GM18870 (cell line): ENCODE results near the gene TENM4.

Experiments
- ATAC-seq: cut with Tn5 transposase; IDR thresholded peaks from one replicate; pipeline ENCODE4 v1.9.1; 2021; ENCODE audit warnings: moderate library complexity; ENCODE audit not compliant: unreplicated experiment

The TENM4 gene

DNA sequence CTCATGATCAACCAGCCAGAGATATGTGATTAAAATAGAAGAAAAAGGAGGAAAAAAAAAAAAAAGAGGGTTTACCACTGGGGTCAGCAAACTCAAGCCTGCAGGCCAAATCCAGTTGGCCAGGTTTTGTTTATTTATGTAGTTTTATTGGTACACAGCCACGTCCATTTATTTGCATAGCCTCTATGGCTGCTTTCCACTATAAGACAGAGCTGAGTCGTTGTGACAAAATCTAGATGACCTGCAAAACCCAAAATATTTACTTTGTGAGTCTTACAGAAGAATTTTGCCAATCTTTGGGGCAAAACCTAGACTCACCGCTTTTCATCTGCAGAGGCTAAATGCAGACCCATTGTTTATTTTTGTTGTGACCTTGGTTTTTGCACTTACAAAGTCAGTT lies 87.1 kb downstream of the TENM4 start:
- no peak for ATAC-seq

DNA sequence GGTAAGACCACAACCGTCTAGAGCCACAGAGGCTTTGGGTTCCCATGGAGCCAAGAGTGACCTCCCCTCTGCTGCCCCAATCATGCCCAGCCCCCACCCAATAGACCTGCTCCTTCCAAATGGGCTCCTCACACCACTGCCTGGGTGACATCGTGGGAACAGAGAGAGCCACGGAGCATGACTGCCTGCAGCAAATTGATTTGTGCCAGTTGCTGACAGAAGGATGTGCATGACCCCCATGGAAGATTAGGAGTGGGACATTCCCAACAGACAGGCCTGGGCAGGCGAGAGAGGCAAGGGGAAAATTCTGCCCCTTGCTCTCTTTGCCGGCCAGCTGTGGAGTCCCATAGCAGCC lies 88.5 kb downstream of the TENM4 start:
- no peak for ATAC-seq

DNA sequence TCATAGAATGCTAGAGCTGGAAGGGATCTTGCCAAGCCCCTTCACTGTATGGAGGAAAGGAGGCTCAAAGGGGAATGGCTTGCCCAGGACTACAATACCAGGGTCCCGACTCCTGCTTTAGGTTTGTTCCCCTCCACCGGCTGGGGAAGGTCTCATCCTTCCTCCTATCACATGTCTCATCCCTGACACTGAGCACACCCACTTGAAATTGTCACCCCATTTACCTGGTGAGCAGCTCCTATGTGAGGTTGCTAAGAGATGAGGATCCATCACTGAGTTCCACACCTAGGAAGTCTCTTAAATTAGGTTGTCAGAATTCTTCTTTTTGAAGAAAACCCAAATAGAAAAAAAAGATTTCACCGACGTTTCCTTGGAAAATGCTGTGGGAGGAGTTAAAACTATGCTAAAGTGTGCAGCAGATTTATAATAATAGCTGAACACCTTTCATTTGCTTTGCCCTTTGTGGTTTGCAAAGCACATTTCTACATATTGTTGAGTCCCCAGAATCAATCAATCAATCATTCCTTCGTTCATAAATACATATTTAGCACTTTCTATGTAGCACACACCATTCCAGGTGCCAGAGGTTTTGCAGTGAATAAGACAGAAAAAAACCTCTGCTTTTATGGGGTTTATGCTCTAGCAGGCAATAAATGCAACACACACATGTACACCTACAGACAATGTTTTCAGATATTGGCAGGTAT lies 91.7 kb downstream of the TENM4 start:
- no peak for ATAC-seq

DNA sequence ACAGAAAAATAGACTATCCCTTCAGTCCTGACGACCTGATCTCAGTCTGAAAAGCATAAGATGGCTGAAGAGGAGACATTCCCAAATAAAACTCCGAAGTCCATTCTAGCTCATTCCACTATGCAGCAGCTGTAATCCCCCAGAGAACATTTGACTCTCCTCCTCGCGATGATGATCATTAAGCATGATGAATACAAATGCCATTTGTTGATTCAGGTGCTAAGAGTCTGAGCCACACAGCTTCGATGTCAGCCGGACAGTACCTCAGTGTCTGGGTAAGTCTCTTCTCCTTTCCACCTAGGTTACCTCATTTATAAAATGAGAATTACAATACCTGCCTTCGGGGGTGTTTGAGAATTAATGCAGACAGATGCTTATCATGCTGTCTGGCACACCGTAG lies 94.8 kb downstream of the TENM4 start:
- no peak for ATAC-seq

DNA sequence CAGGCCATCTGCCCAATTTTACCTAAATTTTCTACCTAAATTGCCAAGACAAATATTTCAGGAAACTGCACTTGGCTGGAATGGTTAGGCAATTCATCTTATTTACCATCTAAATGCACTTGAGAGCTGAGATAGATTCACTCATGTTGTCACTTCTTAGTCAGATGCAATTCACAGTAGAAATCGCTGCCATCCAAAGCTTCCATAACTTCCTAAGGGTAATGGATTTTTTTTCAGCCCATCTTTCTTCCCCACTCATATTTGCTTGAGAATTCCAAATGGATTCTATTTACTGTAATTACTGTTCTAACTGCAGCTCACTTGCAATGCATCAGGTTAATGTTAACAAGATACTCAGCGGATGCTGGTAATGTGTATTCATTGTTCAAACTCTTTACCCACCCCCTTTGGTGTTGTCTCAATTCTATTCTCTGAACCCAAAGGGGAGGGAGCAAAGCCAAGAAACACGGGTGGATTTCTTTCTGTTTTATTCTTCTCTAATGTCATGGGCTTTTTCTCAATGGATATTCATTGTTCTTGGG lies 96.0 kb downstream of the TENM4 start:
- ATAC-seq: no peak

DNA sequence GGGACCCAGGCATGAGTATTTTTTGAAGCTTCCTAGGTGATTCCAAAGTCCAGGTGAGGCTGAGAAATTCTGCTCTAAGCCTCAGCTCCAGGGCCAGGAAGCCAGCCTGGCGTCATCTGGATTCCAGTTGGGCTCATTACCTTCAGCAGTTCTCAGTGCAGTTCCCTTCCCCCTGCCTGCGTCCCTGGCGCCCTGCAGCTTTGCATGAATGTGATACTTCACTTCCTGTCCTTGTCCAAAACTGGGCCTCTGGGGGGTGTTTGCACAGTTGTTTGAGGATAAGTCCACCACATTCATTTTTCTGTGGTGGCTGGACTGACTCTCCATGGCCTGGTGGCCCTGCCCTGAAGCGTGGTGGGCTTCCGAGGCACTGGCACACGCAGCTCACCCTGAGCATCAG lies 98.1 kb downstream of the TENM4 start:
- ATAC-seq: no peak

DNA sequence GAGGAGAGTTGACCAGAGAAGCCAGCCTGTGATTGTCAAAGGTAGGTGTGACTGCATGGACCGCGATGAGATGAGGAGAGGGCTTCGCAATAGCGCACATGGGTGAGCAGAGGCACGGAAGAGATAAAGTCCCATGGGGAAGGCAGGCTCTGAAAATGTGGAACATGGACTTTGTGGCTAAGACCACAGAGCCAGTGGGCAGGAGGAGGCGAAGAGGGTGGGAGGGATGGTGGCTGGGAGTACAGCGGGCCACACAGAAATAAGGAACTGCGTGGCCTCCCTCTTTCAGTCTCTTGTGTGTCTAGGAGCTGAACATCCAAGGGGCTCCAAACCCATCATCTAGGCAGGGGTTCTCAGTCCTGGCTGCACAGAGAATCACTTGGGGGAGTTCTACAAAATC lies 98.6 kb downstream of the TENM4 start:
- ATAC-seq: no peak

DNA sequence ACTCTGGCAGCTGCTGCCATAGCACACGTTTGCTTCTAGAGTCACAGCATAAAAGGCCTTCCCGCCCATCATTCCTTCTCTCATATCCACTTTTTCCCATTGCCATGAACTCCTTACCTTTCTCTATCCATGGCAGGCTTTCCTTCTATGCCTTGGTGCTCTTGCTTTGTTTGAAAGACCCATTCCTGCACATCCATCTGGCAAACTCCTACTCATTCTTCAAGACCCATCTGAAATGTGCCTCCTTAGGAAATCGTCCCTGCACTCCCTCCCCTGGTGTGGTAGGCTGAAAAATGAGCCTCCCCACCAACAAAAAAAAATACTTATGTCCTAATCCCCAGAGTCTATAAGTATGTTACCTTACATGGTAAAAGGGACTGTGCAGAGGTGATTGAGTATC lies 100.3 kb downstream of the TENM4 start:
- no peak for ATAC-seq

DNA sequence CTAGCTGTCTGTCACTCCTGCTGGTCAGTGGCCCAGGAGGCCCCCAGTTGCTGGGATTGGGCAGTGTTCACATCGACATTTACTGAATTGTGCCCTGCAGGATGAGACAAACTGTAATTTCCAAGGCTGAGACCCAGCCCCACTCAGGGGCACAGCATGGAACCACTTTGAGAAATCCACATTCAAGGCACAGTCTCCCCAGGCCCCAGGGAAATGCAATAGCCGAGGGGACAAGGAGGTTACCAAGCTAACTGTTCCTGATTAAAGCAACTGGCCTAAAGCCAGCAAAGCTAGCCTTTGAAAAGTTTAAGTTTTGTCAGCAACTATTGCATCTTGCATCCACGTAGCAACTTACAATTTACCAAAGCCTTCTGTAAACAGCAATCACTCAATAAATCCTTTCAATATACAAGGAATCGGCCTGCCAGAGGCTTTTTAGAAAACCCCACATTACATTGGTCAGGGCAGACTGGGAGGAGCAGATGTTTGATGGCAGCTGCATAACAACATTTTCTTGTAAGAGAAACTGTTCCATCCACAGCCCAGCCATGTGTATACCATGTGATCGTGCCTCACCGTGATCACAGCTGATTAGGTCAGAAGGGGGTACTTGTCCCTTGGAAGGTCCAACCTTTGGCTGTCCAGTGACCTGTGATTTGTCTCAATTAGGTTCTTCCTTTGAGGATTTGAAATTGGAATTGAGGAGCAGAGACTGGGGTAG lies 103.9 kb downstream of the TENM4 start:
- ATAC-seq: no peak

DNA sequence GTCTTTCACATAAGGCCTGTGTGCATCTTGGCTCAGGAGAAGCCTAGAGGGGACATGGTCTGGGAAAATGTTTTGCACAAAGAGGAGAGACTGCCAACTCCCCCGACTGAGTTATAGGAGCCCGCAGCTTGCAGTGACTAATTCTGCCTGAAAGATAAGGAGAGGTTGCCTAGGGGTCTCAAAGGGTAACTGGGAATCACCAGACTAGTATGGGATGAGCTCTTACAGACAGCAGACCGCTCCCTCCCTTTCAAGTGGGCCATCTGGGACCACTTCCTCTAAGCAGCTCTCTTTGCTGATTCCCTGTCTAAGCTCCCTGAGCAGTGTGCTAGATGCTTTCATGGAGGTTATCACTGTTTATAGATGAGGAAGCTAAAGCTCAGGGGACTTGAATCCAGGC lies 105.1 kb downstream of the TENM4 start:
- ATAC-seq: no peak

DNA sequence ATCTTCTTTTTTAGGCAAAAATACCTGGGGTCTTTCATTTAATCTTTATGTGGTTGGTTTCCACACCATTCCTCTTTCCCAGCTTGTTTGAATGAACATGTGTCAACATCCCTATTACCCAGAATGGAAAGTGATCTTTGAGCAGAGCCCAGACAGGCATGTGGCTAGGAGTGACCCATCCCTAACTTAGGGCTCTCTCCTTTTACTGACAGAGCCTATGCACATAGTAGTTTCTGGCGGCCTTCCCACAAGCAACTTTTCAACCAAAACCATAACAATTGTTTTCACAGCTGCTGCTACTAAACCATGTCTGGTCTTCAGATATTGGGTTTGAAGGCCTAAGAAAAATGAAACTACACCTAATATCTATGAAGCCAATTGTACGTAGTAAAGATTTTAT lies 107.5 kb downstream of the TENM4 start:
- no peak for ATAC-seq

DNA sequence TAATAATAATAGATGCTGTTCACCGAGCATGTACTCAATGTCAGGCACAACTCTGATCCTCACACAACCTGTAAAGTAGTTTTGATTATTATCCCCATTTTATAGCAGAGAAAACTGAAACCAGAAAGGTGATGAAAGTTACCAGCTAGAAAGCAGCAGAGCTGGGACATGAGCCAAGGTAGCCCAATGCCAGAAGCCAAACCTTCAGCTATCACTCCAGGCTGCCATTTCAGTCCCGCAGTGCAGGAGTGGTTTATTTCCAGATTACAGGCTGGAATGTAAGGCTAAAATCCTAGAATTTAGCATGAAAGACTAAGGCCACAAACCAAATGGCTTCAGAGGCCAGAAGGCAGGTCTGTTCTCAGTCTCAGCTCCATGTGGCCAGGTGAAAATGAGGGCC lies 108.8 kb downstream of the TENM4 start:
- ATAC-seq: no peak

DNA sequence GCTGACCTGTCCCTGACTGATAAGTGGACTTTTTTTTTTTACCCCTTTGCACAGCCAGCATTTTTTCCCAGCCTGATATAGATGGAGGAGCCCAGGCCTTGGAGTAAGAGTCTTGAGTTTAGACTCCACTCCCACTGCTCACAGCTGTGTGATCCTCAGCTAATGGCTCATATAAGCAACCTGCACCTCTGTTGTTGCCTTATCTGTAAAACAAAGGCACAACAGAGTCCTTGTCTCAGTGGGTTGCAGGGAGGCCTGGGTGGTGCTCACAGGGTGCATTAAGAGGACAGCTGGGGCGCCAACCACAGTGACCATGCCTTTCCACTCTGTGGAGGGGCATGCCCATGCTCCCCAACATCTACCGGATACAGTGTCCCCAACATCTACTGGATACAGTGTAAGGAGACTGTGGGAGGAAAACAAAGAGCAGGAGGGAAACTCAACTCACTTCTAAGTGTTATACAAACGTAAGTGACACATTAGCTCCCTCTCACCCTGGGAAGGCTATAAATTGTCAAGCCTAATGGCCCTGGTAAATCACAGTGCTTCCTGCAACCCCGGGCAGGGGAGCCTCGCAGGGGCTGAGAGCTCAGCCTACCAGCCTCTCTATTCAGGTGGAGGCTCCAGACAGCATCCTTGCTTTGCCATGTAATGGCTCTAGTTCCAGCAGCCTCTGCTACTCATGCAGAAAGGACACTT lies 109.5 kb downstream of the TENM4 start:
- ATAC-seq: no peak

DNA sequence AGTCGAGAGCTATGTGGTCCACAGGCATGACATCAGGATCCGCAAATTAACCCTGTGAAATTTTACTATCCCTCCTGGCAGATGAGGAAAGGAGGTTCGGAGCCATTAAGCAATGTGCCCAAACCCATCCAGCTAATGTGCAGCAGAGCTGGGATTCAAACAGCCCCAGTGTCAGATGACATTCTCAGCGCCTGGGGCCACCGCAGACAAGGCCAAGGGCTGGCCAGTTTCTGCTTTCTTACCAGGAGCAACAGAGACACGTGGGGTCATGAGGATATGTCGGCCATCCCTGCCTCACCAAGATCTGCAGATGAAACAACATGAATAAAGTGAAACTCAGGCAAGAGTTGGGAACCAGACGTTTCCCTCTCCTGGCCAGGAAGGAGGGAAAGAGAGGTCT lies 110.2 kb downstream of the TENM4 start:
- no peak for ATAC-seq

DNA sequence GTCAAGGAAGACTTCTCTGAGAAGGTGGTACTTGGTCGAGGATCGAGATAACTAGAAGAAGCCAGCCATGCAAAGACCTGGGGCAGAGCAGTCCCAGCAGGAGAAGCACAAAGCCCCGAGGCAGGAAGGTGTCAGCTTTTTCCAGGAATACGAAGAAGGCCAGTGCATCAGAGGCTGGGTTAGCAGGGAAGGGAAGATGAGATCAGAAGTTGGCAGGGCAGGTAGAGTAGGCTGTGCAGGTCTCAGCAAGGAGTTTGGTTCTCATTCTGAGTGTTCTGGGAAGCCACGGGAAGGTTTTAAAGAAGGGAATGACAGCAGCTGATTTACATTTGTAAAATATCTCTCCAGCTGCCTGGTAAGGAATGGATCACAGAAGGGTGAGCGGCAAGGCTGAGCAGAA lies 111.3 kb downstream of the TENM4 start:
- ATAC-seq: no peak

DNA sequence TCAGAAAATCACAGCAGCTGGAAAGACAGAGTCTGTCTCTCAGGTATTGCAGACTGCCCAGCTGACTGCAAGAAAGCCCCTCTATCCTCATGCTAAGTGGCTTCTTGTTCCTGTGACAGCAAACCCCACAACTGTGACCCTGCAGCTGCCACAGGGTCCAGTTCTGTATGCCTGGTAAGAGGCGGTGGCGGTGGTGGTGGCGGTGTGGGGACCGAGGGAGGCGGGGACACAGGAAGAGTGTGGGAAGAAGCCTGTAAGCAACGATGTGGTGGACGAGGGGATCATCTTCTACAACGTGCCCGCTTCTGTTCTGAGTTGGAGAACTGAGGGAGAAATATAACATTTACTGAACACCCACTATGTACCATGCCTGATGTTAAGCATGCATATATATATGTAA lies 112.4 kb downstream of the TENM4 start:
- no peak for ATAC-seq

DNA sequence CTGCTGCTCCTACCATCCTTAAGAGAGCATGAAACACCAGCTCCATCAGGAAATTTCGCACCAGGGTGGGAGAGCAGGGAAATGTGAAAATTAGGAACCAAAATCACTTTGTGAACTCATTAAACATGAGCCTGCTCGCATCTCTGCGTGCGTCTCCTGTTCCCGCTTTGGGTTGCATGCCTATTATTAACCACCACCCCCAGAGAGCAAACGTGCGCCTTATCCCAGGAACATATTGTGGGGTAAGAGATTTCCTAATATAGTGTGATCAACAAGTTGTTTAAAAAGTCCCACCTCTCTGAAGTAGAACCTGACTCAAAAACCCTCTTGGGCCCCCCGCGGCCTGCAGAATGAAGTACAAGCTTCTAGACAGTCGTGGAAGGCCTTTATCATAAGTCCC lies 115.0 kb downstream of the TENM4 start:
- no peak for ATAC-seq

DNA sequence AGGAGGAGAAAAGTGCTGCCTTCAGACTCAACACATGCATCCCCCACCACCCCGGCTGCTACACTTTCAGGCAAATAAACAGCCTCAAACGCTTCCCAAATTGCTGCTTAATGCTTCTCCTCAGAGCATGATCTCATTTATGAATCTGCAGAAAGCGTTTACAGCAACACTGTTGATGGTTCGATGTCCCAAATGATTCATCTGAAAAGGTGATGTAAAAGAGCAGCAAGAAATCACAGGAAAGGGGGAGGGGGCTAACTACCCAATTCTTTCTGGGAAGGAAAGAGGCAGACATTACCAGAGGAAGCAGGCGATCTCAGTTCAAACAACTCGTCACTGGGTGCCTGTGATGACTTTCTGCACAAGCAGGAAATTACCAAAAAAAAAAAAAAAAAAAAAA lies 119.6 kb downstream of the TENM4 start:
- no peak for ATAC-seq

DNA sequence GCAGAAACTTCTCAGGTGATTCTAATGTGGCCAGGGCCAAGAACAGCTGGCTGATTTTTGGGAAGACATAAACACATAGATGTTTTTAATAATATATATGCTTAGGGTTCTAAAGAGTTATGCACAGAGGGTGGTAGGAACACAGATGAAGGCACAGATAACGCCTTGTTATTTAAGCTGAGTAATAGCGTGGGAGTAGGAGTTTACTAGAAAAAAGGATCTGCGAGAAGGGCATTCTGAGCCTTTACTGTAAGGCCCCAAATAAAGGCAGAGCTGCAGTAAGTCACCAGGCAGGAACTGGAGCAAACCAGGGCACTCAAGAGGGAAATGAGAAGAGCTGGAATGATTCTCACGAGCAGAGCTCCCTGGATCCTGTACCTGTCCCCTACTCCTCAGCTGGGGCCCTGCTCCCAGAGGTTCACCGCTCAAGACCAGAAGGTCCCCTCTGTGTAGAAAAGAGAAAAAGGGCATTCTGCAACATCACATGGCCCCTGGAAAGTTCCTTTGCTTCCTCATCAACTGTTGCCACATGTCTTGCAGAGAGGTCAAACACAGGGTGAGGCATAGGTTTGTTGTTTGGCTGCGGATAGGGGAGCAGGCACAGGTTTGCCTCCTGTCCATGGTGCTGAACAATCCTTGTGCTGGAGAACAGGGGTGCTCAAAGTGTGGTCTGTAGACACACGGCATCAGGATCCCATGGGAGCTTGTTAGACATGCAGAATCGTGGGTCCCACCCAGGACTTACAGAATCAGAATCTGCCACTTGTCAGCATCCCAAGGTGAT lies 125.7 kb downstream of the TENM4 start:
- no peak for ATAC-seq

DNA sequence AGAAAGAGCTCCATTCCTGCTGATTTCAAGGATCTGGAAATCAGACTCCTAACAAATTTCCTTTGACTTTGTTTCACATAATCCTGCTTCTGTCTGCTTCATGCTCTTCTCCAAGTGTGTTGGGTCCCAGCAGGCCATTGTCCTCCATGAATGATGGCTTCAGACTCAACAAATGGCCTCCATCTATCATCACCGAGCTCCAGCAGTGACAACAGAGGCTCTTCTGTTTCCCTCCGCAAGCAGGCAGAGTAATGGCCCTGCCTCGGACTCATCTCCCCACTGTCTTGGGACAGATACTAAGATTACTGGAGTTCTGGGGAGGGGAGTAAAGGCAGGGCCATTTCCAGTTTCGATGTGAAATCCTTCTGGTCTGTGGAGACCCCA lies 127.3 kb downstream of the TENM4 start:
- ATAC-seq: no peak
